DOHH2 (cell line): Measurements from ENCODE around the gene RAB8A.

ENCODE experiments used
- H3F3A ChIP-seq: fragments of 200-600 bp; sonication (generic), shearing (Covaris generic); 2 replicates; pipeline ENCODE4 v1.6.0; 2016; ENCODE audit warnings: antibody characterized with exemption, mild to moderate bottlenecking; ENCODE audit not compliant: control insufficient read depth, insufficient read depth
- H3K27ac ChIP-seq: fragments of 200-600 bp; sonication (generic); 2 replicates; pipeline ENCODE4 v1.5.1; 2014; ENCODE audit warnings: low read depth, mild to moderate bottlenecking, low read length, moderate library complexity
- H3K27me3 ChIP-seq: fragments of 200-600 bp; sonication (generic); 2 replicates; pipeline ENCODE4 v1.6.1; 2014; ENCODE audit warnings: mild to moderate bottlenecking, low read length, mixed read lengths; ENCODE audit not compliant: control insufficient read depth
- H3K36me3 ChIP-seq: fragments of 200-600 bp; sonication (generic); 2 replicates; pipeline ENCODE4 v1.6.1; 2014; ENCODE audit warnings: mild to moderate bottlenecking, low read length, moderate library complexity, mixed read lengths; ENCODE audit not compliant: control insufficient read depth
- H3K4me1 ChIP-seq: fragments of 200-600 bp; sonication (generic); 2 replicates; pipeline ENCODE4 v1.6.1; 2014; ENCODE audit warnings: mild to moderate bottlenecking, low read length, mixed read lengths; ENCODE audit not compliant: control insufficient read depth
- H3K4me2 ChIP-seq: fragments of 200-600 bp; sonication (generic); 2 replicates; pipeline ENCODE4 v1.6.0; 2014; ENCODE audit warnings: mild to moderate bottlenecking, low read length, moderate library complexity
- H3K4me3 ChIP-seq: fragments of 200-600 bp; sonication (generic); 2 replicates; pipeline ENCODE4 v1.5.1; 2014; ENCODE audit warnings: mild to moderate bottlenecking, low read length, mixed read lengths
- H3K79me2 ChIP-seq: fragments of 200-600 bp; sonication (generic); 2 replicates; pipeline ENCODE4 v1.6.1; 2014; ENCODE audit warnings: mild to moderate bottlenecking, low read length, mixed read lengths; ENCODE audit not compliant: control insufficient read depth
- H3K9me2 ChIP-seq: fragments of 200-600 bp; sonication (generic); replicated peaks from 2 replicates; pipeline ENCODE4 v1.6.1; 2014; ENCODE audit warnings: mild to moderate bottlenecking, low read length, mixed read lengths; ENCODE audit not compliant: control insufficient read depth
- H3K9me3 ChIP-seq: fragments of 200-600 bp; sonication (generic); 2 replicates; pipeline ENCODE4 v1.6.1; 2014; ENCODE audit warnings: antibody characterized with exemption, low read length, mixed read lengths; ENCODE audit not compliant: control insufficient read depth, insufficient read depth
- H4K20me1 ChIP-seq: fragments of 200-600 bp; sonication (generic); 2 replicates; pipeline ENCODE4 v1.6.0; 2014; ENCODE audit warnings: low read depth, mild to moderate bottlenecking, antibody characterized with exemption, low read length, moderate library complexity; ENCODE audit not compliant: control insufficient read depth, insufficient read depth
- EZH2phosphoT487 ChIP-seq: fragments of 200-600 bp; sonication (generic); IDR thresholded peaks from 2 replicates; pipeline ENCODE4 v1.6.1; 2017; ENCODE audit warnings: borderline replicate concordance, mild to moderate bottlenecking, antibody characterized with exemption, low read length, moderate library complexity, mixed read lengths
- TF ChIP-seq, protein P1 (sequence below): fragments of 200-600 bp; sonication (generic); IDR thresholded peaks from one replicate; pipeline ENCODE4 v1.5.1; 2014; ENCODE audit warnings: antibody characterized with exemption, mild to moderate bottlenecking, low read depth, low read length; ENCODE audit not compliant: poor library complexity, severe bottlenecking

The RAB8A gene

GRCh38 chr19:16157601-16158000, 45.9 kb downstream of the RAB8A start:
- Histone ChIP-seq H3K9me2 (no peaks in the 10 kb centered on the region), H3K79me2 (peaks cover 5% of the 10 kb centered on the region; the same call in 1 of the 2 replicates), H3K27me3 (no peaks in the 10 kb centered on the region), H4K20me1 (peaks cover 25% of the 10 kb centered on the region), H3K4me1 (peaks cover 37% of the 10 kb centered on the region), H3K4me3 (no peak overlapping the region), H3K36me3 (peaks cover 56% of the 10 kb centered on the region), H3K9me3 (peaks cover 3% of the 10 kb centered on the region; the same call in 1 of the 2 replicates), H3F3A (peaks cover 18% of the 10 kb centered on the region), H3K27ac (no peak overlapping the region), H3K4me2 (no peak overlapping the region)
- TF ChIP-seq EZH2phosphoT487: no peak
- TF ChIP-seq, protein P1, sequence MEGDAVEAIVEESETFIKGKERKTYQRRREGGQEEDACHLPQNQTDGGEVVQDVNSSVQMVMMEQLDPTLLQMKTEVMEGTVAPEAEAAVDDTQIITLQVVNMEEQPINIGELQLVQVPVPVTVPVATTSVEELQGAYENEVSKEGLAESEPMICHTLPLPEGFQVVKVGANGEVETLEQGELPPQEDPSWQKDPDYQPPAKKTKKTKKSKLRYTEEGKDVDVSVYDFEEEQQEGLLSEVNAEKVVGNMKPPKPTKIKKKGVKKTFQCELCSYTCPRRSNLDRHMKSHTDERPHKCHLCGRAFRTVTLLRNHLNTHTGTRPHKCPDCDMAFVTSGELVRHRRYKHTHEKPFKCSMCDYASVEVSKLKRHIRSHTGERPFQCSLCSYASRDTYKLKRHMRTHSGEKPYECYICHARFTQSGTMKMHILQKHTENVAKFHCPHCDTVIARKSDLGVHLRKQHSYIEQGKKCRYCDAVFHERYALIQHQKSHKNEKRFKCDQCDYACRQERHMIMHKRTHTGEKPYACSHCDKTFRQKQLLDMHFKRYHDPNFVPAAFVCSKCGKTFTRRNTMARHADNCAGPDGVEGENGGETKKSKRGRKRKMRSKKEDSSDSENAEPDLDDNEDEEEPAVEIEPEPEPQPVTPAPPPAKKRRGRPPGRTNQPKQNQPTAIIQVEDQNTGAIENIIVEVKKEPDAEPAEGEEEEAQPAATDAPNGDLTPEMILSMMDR: no peak

DNA sequence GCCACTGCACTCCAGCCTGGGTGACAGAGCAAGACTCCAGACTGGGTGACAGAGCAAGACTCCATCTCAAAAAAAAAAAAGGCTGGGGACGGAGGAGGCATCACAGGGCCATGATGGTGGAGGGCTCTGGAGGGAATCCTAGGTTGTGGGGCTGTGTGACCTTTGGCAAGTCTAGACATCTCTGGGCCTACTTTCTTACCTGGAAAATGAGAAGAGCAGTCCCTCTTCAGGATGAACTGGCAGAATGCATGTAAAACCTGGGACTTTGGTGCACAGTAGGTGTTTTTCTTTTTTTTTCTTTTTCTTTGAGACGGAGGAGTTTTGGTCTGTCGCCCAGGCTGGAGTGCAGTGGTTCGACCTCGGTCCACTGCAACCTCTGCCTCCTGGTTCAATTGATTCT, 48.0 kb downstream of the RAB8A start:
- Histone ChIP-seq H3K4me1 (peaks cover 17% of the 10 kb centered on the region), H3F3A (peaks cover 18% of the 10 kb centered on the region), H3K27me3 (no peaks in the 10 kb centered on the region), H3K9me3 (no peaks in the 10 kb centered on the region), H3K4me3 (no peak overlapping the region), H3K4me2 (no peak overlapping the region), H3K79me2 (no peaks in the 10 kb centered on the region; the same call in 1 of the 2 replicates), H4K20me1 (0 out of 2 replicates have a peak, but pooled peaks cover 6% of the 10 kb centered on the region), H3K9me2 (no peaks in the 10 kb centered on the region), H3K36me3 (peaks cover 35% of the 10 kb centered on the region), H3K27ac (no peak overlapping the region)
- no peak for TF ChIP-seq EZH2phosphoT487
- TF ChIP-seq, protein P1: no peak

GRCh38 chr19:16160445-16160942, 48.8 kb downstream of the RAB8A start:
- no peak overlapping the region for H3K4me3 ChIP-seq
- H3K36me3 ChIP-seq: peaks cover 27% of the 10 kb centered on the region
- peaks cover 18% of the 10 kb centered on the region for H3F3A ChIP-seq
- TF ChIP-seq, protein P1: no peak
- TF ChIP-seq EZH2phosphoT487: no peak
- no peaks in the 10 kb centered on the region for H4K20me1 ChIP-seq
- H3K9me3 ChIP-seq: no peaks in the 10 kb centered on the region
- no peaks in the 10 kb centered on the region for H3K9me2 ChIP-seq
- no peak overlapping the region for H3K4me2 ChIP-seq
- no peak overlapping the region for H3K27ac ChIP-seq
- H3K27me3 ChIP-seq: no peaks in the 10 kb centered on the region
- peaks cover 8% of the 10 kb centered on the region for H3K4me1 ChIP-seq
- no peaks in the 10 kb centered on the region for H3K79me2 ChIP-seq
